Esophagus squamous epithelium (tissue), 4 donors: Measurements from ENCODE around the gene WWOX.

Source experiments
- CTCF ChIP-seq, 6 experiments: fragments of 450-650 bp in 4 of 6; fragments of 200-600 bp in 2 of 6; sonication (generic) in 2 of 6; IDR thresholded peaks; one replicate each; pipeline ENCODE4 v1.5.1; 2016 to 2019; ENCODE audit warnings: antibody characterized with exemption in 6 of 6, mild to moderate bottlenecking in 4 of 6, moderate library complexity in 4 of 6
- POLR2A ChIP-seq, 4 donors: fragments of 450-650 bp; IDR thresholded peaks; one replicate each; pipeline ENCODE4 v1.6.1; 2017; ENCODE audit warnings: antibody characterized with exemption in 4 of 4, mild to moderate bottlenecking in 4 of 4, moderate library complexity in 3 of 4

- TF ChIP-seq CTCF (IDR thresholded peaks at IDR 0.05): no peak
- TF ChIP-seq POLR2A (IDR thresholded peaks at IDR 0.05): no peak
These were observed 656.6 kb downstream of the WWOX start for GRCh38 chr16:78755751-78756661.
